GM23338 (cell line): Measurements from ENCODE around the gene PTX3.

ENCODE experiments used
- CREB1 ChIP-seq: fragments of 250-450 bp; sonication (Bioruptor Pico); IDR thresholded peaks from 2 replicates; pipeline ENCODE4 v1.5.0; 2020; ENCODE audit warnings: low read depth, mild to moderate bottlenecking, moderate library complexity
- EZH2 ChIP-seq: fragments of 200-600 bp; sonication (generic); IDR thresholded peaks from one replicate; pipeline ENCODE4 v1.8.0; 2017; ENCODE audit warnings: antibody characterized with exemption, mild to moderate bottlenecking, low read depth; ENCODE audit not compliant: unreplicated experiment
- EZH2phosphoT487 ChIP-seq: fragments of 200-600 bp; sonication (generic); IDR thresholded peaks from one replicate; pipeline ENCODE4 v1.8.1; 2018; ENCODE audit warnings: antibody characterized with exemption; ENCODE audit not compliant: unreplicated experiment
- JUNB ChIP-seq: IDR thresholded peaks from one replicate; pipeline ENCODE4 v1.6.1; 2016; ENCODE audit warnings: antibody characterized with exemption; ENCODE audit not compliant: unreplicated experiment
- NANOG ChIP-seq: IDR thresholded peaks from 2 replicates; pipeline ENCODE4 v1.6.1; 2016; ENCODE audit warnings: antibody characterized with exemption, borderline replicate concordance
- POLR2AphosphoS5 ChIP-seq: IDR thresholded peaks from 2 replicates; pipeline ENCODE4 v1.6.1; 2016; ENCODE audit warnings: antibody characterized with exemption, low read depth
- STAT1 ChIP-seq: IDR thresholded peaks from one replicate; pipeline ENCODE4 v1.6.1; 2016; ENCODE audit warnings: antibody characterized with exemption; ENCODE audit not compliant: unreplicated experiment
- ZNF114 ChIP-seq: fragments of 250-450 bp; sonication (Bioruptor Pico); IDR thresholded peaks from 2 replicates; pipeline ENCODE4 v1.5.0; 2020; ENCODE audit warnings: mild to moderate bottlenecking, moderate library complexity
- ZNF331 ChIP-seq: fragments of 250-450 bp; sonication (Bioruptor Pico); IDR thresholded peaks from 2 replicates; pipeline ENCODE4 v1.5.0; 2020; ENCODE audit warnings: low read depth, mild to moderate bottlenecking, moderate library complexity
- TF ChIP-seq, protein P1 (sequence below), 2 experiments: fragments of 200-600 bp in 1 of 2; sonication (generic) in 1 of 2; conservative IDR thresholded peaks; 2 replicates each; pipeline versions ENCODE4 v1.5.1 to v1.6.1; 2016 to 2017; ENCODE audit warnings: antibody characterized with exemption in 2 of 2, low read depth in 2 of 2, mild to moderate bottlenecking in 2 of 2, moderate library complexity in 1 of 2
- TF ChIP-seq, protein P2 (sequence below): IDR thresholded peaks from one replicate; pipeline ENCODE4 v1.6.1; 2018; ENCODE audit warnings: antibody characterized with exemption; ENCODE audit not compliant: unreplicated experiment
- TF ChIP-seq, protein P3 (sequence below): IDR thresholded peaks from 2 replicates; pipeline ENCODE4 v1.6.1; 2016; ENCODE audit warnings: antibody characterized with exemption
- TF ChIP-seq, protein P4 (sequence below): fragments of 250-450 bp; sonication (Bioruptor Pico); IDR thresholded peaks from 2 replicates; pipeline ENCODE4 v1.5.0; 2020; ENCODE audit warnings: mild to moderate bottlenecking, moderate library complexity

DNA sequence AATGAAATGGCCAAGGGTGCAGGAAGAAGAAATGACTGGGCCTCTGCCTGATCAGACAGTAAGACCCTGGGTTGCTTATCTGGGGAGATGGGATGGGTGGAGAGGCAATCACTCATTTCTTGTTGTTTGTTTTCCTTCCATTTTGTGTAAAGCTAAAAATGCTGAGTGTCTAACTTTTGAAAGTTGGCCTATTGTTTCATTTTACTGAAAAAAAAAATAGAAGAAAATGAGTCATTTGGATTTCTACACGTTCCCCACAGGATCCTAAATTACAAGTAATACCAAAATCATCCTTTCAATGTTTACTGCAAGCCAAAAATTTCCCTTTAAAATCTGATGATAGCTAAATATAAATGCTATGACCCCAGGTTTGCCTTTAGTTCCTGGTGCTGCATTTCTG lies 30.6 kb downstream of the PTX3 start:
- TF ChIP-seq, protein P1, sequence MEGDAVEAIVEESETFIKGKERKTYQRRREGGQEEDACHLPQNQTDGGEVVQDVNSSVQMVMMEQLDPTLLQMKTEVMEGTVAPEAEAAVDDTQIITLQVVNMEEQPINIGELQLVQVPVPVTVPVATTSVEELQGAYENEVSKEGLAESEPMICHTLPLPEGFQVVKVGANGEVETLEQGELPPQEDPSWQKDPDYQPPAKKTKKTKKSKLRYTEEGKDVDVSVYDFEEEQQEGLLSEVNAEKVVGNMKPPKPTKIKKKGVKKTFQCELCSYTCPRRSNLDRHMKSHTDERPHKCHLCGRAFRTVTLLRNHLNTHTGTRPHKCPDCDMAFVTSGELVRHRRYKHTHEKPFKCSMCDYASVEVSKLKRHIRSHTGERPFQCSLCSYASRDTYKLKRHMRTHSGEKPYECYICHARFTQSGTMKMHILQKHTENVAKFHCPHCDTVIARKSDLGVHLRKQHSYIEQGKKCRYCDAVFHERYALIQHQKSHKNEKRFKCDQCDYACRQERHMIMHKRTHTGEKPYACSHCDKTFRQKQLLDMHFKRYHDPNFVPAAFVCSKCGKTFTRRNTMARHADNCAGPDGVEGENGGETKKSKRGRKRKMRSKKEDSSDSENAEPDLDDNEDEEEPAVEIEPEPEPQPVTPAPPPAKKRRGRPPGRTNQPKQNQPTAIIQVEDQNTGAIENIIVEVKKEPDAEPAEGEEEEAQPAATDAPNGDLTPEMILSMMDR (conservative IDR thresholded peaks at IDR 0.05; ENCODE audit: low read depth in 2 of 2) = no peak
- TF ChIP-seq, protein P2, sequence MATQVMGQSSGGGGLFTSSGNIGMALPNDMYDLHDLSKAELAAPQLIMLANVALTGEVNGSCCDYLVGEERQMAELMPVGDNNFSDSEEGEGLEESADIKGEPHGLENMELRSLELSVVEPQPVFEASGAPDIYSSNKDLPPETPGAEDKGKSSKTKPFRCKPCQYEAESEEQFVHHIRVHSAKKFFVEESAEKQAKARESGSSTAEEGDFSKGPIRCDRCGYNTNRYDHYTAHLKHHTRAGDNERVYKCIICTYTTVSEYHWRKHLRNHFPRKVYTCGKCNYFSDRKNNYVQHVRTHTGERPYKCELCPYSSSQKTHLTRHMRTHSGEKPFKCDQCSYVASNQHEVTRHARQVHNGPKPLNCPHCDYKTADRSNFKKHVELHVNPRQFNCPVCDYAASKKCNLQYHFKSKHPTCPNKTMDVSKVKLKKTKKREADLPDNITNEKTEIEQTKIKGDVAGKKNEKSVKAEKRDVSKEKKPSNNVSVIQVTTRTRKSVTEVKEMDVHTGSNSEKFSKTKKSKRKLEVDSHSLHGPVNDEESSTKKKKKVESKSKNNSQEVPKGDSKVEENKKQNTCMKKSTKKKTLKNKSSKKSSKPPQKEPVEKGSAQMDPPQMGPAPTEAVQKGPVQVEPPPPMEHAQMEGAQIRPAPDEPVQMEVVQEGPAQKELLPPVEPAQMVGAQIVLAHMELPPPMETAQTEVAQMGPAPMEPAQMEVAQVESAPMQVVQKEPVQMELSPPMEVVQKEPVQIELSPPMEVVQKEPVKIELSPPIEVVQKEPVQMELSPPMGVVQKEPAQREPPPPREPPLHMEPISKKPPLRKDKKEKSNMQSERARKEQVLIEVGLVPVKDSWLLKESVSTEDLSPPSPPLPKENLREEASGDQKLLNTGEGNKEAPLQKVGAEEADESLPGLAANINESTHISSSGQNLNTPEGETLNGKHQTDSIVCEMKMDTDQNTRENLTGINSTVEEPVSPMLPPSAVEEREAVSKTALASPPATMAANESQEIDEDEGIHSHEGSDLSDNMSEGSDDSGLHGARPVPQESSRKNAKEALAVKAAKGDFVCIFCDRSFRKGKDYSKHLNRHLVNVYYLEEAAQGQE = no peak
- TF ChIP-seq POLR2AphosphoS5 = no peak
- no peak for TF ChIP-seq JUNB
- TF ChIP-seq EZH2phosphoT487 = no peak
- TF ChIP-seq ZNF114 (CRISPR knock-in tag) = no peak
- TF ChIP-seq EZH2 = no peak
- no peak for TF ChIP-seq CREB1 (CRISPR knock-in tag)
- TF ChIP-seq, protein P3, sequence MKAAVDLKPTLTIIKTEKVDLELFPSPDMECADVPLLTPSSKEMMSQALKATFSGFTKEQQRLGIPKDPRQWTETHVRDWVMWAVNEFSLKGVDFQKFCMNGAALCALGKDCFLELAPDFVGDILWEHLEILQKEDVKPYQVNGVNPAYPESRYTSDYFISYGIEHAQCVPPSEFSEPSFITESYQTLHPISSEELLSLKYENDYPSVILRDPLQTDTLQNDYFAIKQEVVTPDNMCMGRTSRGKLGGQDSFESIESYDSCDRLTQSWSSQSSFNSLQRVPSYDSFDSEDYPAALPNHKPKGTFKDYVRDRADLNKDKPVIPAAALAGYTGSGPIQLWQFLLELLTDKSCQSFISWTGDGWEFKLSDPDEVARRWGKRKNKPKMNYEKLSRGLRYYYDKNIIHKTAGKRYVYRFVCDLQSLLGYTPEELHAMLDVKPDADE = no peak
- TF ChIP-seq NANOG = no peak
- no peak for TF ChIP-seq STAT1
- no peak for TF ChIP-seq ZNF331 (CRISPR knock-in tag)
- TF ChIP-seq, protein P4, sequence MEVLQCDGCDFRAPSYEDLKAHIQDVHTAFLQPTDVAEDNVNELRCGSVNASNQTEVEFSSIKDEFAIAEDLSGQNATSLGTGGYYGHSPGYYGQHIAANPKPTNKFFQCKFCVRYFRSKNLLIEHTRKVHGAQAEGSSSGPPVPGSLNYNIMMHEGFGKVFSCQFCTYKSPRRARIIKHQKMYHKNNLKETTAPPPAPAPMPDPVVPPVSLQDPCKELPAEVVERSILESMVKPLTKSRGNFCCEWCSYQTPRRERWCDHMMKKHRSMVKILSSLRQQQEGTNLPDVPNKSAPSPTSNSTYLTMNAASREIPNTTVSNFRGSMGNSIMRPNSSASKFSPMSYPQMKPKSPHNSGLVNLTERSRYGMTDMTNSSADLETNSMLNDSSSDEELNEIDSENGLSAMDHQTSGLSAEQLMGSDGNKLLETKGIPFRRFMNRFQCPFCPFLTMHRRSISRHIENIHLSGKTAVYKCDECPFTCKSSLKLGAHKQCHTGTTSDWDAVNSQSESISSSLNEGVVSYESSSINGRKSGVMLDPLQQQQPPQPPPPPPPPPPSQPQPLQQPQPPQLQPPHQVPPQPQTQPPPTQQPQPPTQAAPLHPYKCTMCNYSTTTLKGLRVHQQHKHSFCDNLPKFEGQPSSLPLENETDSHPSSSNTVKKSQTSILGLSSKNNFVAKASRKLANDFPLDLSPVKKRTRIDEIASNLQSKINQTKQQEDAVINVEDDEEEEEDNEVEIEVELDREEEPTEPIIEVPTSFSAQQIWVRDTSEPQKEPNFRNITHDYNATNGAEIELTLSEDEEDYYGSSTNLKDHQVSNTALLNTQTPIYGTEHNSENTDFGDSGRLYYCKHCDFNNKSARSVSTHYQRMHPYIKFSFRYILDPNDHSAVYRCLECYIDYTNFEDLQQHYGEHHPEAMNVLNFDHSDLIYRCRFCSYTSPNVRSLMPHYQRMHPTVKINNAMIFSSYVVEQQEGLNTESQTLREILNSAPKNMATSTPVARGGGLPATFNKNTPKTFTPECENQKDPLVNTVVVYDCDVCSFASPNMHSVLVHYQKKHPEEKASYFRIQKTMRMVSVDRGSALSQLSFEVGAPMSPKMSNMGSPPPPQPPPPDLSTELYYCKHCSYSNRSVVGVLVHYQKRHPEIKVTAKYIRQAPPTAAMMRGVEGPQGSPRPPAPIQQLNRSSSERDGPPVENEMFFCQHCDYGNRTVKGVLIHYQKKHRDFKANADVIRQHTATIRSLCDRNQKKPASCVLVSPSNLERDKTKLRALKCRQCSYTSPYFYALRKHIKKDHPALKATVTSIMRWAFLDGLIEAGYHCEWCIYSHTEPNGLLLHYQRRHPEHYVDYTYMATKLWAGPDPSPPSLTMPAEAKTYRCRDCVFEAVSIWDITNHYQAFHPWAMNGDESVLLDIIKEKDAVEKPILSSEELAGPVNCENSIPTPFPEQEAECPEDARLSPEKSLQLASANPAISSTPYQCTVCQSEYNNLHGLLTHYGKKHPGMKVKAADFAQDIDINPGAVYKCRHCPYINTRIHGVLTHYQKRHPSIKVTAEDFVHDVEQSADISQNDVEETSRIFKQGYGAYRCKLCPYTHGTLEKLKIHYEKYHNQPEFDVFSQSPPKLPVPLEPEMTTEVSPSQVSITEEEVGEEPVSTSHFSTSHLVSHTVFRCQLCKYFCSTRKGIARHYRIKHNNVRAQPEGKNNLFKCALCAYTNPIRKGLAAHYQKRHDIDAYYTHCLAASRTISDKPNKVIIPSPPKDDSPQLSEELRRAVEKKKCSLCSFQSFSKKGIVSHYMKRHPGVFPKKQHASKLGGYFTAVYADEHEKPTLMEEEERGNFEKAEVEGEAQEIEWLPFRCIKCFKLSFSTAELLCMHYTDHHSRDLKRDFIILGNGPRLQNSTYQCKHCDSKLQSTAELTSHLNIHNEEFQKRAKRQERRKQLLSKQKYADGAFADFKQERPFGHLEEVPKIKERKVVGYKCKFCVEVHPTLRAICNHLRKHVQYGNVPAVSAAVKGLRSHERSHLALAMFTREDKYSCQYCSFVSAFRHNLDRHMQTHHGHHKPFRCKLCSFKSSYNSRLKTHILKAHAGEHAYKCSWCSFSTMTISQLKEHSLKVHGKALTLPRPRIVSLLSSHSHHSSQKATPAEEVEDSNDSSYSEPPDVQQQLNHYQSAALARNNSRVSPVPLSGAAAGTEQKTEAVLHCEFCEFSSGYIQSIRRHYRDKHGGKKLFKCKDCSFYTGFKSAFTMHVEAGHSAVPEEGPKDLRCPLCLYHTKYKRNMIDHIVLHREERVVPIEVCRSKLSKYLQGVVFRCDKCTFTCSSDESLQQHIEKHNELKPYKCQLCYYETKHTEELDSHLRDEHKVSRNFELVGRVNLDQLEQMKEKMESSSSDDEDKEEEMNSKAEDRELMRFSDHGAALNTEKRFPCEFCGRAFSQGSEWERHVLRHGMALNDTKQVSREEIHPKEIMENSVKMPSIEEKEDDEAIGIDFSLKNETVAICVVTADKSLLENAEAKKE (CRISPR knock-in tag) = no peak
